T-helper 1 cell treated with Interleukin-12 subunit alpha and Interleukin-12 subunit beta and Interleukin-4 antibody, amounts not matched to agents 30 ng/mL and 1 ng/mL, for 36 hours (primary cell): ENCODE data around the gene PTGR3. TPM values are rescaled to one million over a fixed set of nuclear protein-coding genes. Genes with fewer than 3 reads are reported as not detected.

Experiments used
- intact Hi-C: fragments of 100-400 bp; cut with micrococcal nuclease; formaldehyde crosslinking; loops from one replicate; pipeline ENCODE4 v1.15.1; 2024
- total RNA-seq: library from RNA; stranded (reverse); gene quantifications from 2 replicates; pipeline ENCODE4 v1.2.3, GENCODE V29; 2022

The PTGR3 gene
- total RNA-seq, 1 donor from 2014 or later, result 27.0 TPM

GRCh38 chr18:75216212-75216910 is 7.4 kb upstream of the PTGR3 start:
- intact Hi-C loops, result loop anchor here (1.0 to 10.0 kb wide), 4 partner anchors 8 to 1606 kb away; partner anchors contain the start of gene ZNF236

DNA sequence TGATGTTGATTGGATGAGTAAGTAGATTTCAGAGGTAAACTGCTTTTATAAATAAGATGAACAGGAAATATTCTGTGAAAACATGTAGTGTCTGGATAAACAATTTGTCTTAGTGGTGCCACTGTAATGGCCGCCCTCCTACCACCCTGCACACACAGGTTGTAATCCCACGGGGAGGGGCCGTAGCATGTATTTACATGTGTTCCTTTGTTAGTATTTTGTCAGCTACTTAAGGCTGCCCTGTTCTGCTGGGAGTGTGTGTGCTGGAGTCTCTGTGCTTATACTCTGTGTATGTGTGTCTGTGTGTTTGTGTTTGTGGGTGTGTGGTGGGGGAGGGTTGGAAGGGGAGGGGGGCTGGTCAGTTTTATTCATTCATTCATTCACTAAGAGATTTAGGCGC is 6.7 kb upstream of the PTGR3 start:
- intact Hi-C loops, result loop anchor here (1.0 to 10.0 kb wide), 4 partner anchors 7 to 1607 kb away; partner anchors contain the start of gene ZNF236

DNA sequence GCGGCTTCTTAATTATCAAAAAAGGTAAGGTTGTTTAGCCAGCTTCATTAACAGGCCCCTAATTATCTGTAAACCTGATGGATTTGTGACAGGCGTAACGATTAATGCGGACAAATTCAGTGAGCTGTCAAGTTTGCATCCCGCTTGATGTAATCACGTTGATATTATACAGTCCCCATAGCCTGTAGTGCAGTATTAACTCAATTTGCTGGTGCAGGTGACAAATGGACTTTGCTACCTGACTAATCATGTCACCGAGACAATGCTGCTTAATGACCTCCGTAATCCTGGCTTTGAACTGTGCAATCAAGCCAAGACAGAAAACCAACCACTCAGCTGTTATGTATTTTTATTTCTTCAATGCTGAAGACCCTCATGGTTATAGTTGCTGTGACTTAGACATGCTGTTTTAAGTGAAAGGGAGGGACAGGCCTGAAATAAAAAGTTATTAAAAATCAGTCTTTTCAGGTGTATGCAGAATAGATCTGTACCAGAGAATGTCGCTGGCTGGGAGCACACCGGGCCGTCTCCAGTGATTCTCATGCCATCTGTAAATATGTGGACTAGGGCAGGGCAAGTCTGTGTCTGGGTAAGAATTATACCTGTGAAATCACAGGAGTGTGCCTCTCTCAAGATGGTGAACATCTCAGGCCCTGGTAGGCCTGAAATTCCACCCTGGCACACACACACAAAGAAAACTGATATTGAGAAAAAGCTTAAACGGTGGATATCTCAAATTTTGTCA is 6.0 kb upstream of the PTGR3 start:
- intact Hi-C loops, result loop anchor here (5.0 to 10.0 kb wide), 4 partner anchors 580 to 1507 kb away; partner anchors contain the start of gene CYB5A

- intact Hi-C loops, result loop anchor here (5.0 to 10.0 kb wide), 4 partner anchors 580 to 1508 kb away; partner anchors contain the start of gene CYB5A
Observed at GRCh38 chr18:75214332-75214690, 5.4 kb upstream of the PTGR3 start.

GRCh38 chr18:75213611-75214331 is 4.8 kb upstream of the PTGR3 start:
- intact Hi-C loops, result loop anchor here (5.0 to 10.0 kb wide), 4 partner anchors 579 to 1509 kb away; partner anchors contain the start of gene CYB5A

DNA sequence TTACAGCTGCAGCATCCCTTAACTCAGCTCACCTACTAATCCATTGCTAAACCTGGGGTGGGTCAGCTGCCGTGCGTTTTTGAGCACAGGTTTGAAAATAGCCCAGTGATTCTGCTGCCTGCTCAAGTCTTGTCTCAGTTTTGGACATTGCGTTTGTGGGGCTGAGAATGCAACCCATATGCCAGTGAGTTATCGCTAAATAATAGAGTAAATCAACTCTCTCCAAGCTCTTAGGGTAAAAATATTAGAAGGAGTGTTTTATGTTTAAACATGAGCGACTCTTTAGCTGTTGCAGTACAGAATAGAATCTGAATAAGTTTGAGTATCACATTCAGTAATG is 3.8 kb upstream of the PTGR3 start:
- intact Hi-C loops, result loop anchor here (5.0 to 10.0 kb wide), 4 partner anchors 578 to 1510 kb away; partner anchors contain the start of gene CYB5A

DNA sequence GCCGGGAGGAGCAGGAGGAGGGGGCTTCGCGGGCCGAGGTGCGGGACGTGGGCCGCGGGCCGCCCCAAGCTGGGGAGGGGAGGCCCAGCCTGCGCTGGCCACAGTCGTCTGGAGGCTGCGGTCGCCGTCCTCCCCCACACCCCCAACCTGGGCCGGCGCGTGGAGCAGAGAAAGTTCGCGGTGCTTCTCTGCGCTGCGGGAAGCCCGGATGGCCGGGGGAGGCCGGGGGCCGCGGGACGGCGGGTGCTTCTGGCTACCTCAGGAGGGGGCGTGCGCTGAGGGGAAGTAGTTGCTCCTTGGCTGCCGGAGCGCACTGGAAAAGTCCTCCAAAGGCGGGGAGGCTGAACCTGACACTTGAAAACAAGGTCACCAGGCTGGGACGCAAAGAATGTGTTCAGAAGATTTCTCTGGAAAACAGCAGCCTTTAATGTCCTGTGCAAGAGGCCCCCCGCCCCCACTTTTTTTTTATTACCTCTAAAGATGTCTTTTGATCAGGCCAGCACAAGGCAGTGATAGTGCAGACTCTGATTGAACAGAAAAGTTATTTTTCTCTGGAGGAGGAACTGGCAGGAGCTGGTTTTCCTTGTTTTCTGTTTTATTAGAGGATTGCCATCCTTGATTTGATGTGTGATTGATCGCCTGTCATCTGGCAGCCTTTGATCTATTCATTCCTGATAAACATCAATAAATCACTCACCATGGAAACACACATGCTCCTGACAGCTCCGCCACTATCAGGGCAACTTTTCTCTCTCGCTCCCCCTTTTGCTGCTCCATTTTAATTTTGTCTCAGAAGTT is 3.2 kb upstream of the PTGR3 start:
- intact Hi-C loops, result loop anchor here (2.0 to 10.0 kb wide), 7 partner anchors 261 to 1510 kb away; partner anchors contain the start of gene CYB5A

DNA sequence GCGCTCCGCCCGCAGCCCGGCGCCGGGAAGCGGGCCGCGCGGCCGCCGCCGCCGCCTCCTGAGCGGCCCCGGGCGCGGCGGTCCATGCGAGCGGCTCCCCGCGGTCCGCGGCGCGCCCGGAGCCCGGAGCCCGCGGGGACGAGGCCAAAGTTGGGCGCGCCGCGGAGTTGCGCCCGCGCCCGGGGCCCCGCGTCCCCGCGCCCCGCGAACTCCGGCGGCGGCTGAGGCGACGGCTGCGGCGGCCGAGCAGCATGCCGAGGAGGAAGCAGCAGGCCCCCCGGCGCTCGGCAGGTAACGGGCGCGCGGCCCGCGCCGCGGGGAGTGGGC is 2.6 kb upstream of the PTGR3 start:
- intact Hi-C loops, result loop anchor here (2.0 to 10.0 kb wide), 7 partner anchors 261 to 1511 kb away; partner anchors contain the start of gene CYB5A

DNA sequence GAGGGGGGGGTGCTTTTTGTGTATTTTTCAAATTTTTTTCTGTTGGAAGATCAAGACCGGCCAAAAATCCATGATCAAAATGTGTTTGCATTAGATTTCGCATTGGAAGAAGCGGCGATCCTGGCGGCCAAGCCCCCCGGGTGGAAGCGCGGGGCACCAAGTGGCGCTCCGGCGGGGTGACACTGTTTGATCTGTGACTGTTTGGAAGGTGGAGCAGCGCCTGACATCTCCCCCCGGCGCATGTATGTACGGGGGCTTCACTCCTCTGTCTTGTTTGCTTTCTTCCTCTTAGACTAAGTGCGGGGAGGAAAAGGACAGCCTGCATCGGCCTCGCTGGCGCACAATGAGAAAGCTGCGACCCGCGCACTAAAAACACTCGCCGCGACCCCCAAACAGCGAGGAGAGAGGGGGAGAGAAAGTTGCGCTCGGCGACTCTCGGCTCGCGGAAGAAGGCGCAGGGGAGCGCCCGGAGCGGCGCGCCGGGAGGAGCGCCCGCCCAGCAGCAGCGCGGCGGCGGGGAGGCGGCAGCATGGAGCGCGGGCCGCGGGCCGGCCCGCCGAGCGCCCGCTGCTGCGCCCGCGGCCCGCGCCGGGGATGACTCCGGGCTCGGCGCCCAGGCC is 2.2 kb upstream of the PTGR3 start:
- intact Hi-C loops, result loop anchor here (2.0 to 10.0 kb wide), 7 partner anchors 260 to 1511 kb away; partner anchors contain the start of gene CYB5A

GRCh38 chr18:75210274-75211001 is 1.5 kb upstream of the PTGR3 start, which contains the start of gene TSHZ1:
Gene TSHZ1, plus strand, starts transcription at chr18:75210797. Its CDS starts 1,080 bp downstream, at chr18:75211877.
- intact Hi-C loops, result loop anchor here (1.0 to 10.0 kb wide), 14 partner anchors 37 to 1512 kb away; partner anchors contain the start of genes CYB5A, TIMM21 and ZNF407

GRCh38 chr18:75209951-75210258 is 966 bp upstream of the PTGR3 start:
- intact Hi-C loops, result loop anchor here (1.0 to 10.0 kb wide), 16 partner anchors 37 to 1512 kb away; partner anchors contain the start of genes CYB5A, TIMM21 and ZNF407

DNA sequence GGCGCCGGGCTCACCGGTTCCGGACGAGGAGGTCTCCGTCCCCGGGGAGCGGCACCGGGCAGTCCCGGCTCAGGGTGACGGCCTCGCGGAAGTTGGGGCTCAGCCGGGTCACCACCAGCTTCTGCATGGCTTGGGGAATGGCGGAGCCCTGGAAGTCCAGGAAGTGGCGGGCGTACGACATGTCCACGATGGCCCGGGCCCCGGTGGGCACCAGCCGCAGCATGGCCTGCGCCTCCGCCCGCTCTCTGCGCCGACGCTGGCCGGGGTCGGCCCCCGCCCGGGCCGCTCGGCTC is 157 bp downstream of the PTGR3 start:
- intact Hi-C loops, result loop anchor here (1.0 to 2.0 kb wide), 4 partner anchors 8 to 1156 kb away; no protein-coding TSS in a partner anchor

DNA sequence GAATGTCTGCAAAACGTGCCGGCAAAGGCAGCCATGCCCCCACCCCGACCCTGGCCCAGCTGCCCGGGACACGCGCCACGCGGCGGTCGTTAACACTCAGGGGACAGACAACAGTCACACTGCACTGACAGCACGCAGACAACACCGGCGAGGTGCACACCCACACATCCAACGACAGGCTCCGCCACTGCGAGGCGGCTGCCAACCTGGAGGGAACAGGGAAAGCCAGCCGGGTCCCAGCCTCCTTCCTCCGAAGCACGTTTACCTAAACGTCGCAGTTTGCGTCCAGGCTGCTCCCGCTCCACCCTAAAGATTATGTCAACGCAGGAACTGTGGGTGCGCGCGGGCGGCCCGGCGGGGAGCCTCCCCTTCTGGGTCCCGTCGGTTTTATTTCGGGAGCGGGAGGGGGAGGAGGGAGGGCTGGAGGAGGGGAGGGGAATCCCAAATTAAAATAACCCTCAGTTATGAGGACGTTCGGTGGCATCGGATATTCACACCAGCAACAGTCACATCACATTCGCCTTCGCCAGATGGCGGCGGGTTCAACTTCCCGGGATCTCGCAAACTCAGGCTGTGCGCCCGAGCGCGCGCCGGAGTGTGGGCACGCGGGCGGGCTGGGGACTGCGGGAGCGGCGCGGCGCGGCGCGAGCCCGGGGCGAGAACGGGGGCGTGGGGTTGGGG is 644 bp downstream of the PTGR3 start:
- intact Hi-C loops, result loop anchor here (1.0 to 2.0 kb wide), 3 partner anchors 8 to 312 kb away; no protein-coding TSS in a partner anchor

DNA sequence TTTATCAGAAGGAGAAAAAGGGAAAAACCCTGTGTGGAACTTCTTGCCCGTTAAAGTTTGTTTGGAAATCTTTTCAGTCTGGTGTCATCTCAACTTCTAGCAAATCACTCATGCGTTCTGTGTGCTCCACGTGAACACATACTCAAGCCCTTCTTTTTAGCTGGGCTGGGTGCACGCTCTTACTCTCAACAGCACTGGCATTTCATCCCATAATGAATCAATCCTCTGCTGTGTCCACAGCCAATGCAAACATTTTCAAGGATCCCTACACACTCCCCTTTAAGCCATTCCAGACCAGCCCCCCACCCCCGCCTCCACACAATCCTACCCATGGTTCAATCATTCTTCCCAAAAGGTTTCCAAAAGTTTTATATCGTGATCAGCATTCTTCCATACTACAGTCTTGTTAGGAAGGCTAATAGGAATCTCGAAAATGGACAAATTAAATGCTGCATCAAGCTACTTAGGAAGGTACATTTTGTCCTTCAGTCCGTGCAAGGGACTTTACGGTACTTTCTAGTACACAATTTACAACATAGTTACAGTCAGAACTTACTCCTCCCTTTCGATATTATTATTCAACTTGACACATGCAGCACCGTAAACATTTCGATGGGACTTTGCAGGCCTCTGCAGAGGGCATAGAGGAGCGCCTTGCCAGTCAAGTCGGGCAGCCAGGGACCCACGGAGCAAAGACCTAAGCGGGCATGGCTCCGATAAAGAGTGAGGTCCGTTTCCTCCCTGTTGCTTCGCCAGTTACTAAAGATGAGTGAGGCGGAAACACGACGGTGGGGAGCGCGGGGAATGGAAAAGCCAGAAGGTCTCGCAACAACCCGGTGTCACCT is 1.4 kb downstream of the PTGR3 start:
- intact Hi-C loops, result loop anchor here (1.0 to 2.0 kb wide), 3 partner anchors 9 to 311 kb away; no protein-coding TSS in a partner anchor

- intact Hi-C loops, result no loop called here
Observed at GRCh38 chr18:75206452-75207309, 2.3 kb downstream of the PTGR3 start.

DNA sequence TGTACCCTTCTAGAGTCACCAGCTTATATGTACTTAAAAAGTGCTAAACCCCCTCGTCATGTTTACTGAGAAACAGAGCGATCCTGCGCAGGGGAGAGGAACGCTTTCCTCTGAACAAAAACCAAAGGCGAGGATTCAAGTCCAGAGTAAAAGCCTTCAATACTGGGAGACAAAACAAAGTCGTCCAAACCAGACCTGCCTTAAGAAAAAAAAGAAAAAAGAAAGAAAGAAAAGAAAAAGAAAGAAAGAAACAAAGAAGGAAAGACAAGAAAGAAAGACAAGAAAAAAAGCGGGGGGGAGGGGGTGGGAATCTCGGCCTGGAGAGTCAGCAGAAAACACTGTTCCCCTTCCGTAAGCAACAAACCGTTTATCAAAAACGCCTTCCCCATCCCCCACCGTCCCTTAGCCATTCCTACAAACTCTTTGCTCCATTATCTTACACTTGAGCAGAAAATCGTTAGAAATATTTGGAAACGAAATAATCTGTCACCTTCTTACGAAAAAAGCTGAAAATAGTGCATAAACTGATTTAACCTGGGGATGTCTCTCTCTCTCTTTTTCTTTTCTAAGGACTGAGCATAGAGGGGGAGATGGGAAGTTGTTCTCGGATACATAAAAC is 3.3 kb downstream of the PTGR3 start:
- intact Hi-C loops, result no loop called here
